SK-N-SH treated with all-trans-retinoic acid at 6 μM for 48 hours (cell line): Measurements from ENCODE around the gene KCNMA1.

Experiments
- ATAC-seq: fragments of 200-7000 bp; cut with Tn5 transposase; 3 replicates; pipeline ENCODE4 v1.9.1; 2020; ENCODE audit warnings: mild to moderate bottlenecking, moderate library complexity
- ARNTL ChIP-seq: fragments of 450-650 bp; formaldehyde crosslinking; IDR thresholded peaks from 2 replicates; pipeline ENCODE4 v1.5.0; 2020; ENCODE audit warnings: low read depth, mild to moderate bottlenecking, moderate library complexity, borderline replicate concordance
- BACH2 ChIP-seq: fragments of 250-450 bp; sonication (Bioruptor Pico); IDR thresholded peaks from 2 replicates; pipeline ENCODE4 v1.9.0; 2021; ENCODE audit warnings: mild to moderate bottlenecking, borderline replicate concordance
- GLIS3 ChIP-seq: fragments of 250-450 bp; sonication (Bioruptor Pico); IDR thresholded peaks from 2 replicates; pipeline ENCODE4 v1.5.0; 2020; ENCODE audit warnings: mild to moderate bottlenecking, moderate library complexity
- ISL1 ChIP-seq: fragments of 250-450 bp; sonication (Bioruptor Pico); IDR thresholded peaks from 2 replicates; pipeline ENCODE4 v2.1.2; 2022; ENCODE audit warnings: mild to moderate bottlenecking, moderate library complexity
- OSR1 ChIP-seq: fragments of 250-450 bp; sonication (Bioruptor Pico); IDR thresholded peaks from 2 replicates; pipeline ENCODE4 v1.8.0; 2022; ENCODE audit warnings: moderate library complexity, mild to moderate bottlenecking, inconsistent platforms
- PPARA ChIP-seq: fragments of 250-450 bp; sonication (Bioruptor Pico); IDR thresholded peaks from 2 replicates; pipeline ENCODE4 v1.5.0; 2020; ENCODE audit warnings: mild to moderate bottlenecking, borderline replicate concordance
- RARB ChIP-seq: fragments of 250-450 bp; sonication (Bioruptor Pico); IDR thresholded peaks from 2 replicates; pipeline ENCODE4 v1.8.0; 2021; ENCODE audit warnings: mild to moderate bottlenecking, moderate library complexity
- SNAI2 ChIP-seq: fragments of 250-450 bp; sonication (Bioruptor Pico); IDR thresholded peaks from 2 replicates; pipeline ENCODE4 v1.5.0; 2020; ENCODE audit warnings: mild to moderate bottlenecking, moderate library complexity
- TCF4 ChIP-seq: fragments of 250-450 bp; sonication (Bioruptor Pico); IDR thresholded peaks from 2 replicates; pipeline ENCODE4 v1.8.0; 2021; ENCODE audit warnings: mild to moderate bottlenecking, moderate library complexity, borderline replicate concordance
- TOX ChIP-seq: fragments of 250-450 bp; sonication (Bioruptor Pico); IDR thresholded peaks from 2 replicates; pipeline ENCODE4 v1.8.0; 2021; ENCODE audit warnings: mild to moderate bottlenecking, moderate library complexity, borderline replicate concordance
- ZC3H10 ChIP-seq: fragments of 250-450 bp; sonication (Bioruptor Pico); IDR thresholded peaks from 2 replicates; pipeline ENCODE4 v1.5.1; 2021; ENCODE audit warnings: mild to moderate bottlenecking, moderate library complexity
- ZFP30 ChIP-seq: fragments of 450-650 bp; formaldehyde crosslinking; IDR thresholded peaks from 2 replicates; pipeline ENCODE4 v1.5.0; 2022; ENCODE audit warnings: mild to moderate bottlenecking, moderate library complexity
- ZNF565 ChIP-seq: fragments of 450-650 bp; formaldehyde crosslinking; conservative IDR thresholded peaks from 2 replicates; pipeline ENCODE4 v1.5.0; 2020; ENCODE audit warnings: low read depth, mild to moderate bottlenecking, moderate library complexity
- ZNF70 ChIP-seq: fragments of 450-650 bp; formaldehyde crosslinking; IDR thresholded peaks from 2 replicates; pipeline ENCODE4 v1.5.0; 2020; ENCODE audit warnings: mild to moderate bottlenecking, moderate library complexity
- ZNF8 ChIP-seq: fragments of 450-650 bp; formaldehyde crosslinking; IDR thresholded peaks from 2 replicates; pipeline ENCODE4 v1.5.0; 2020; ENCODE audit warnings: mild to moderate bottlenecking, moderate library complexity
- TF ChIP-seq, protein P1 (sequence below): fragments of 250-450 bp; sonication (Bioruptor Pico); IDR thresholded peaks from 2 replicates; pipeline ENCODE4 v1.5.0; 2020; ENCODE audit warnings: mild to moderate bottlenecking, moderate library complexity
- TF ChIP-seq, protein P2 (sequence below): fragments of 250-450 bp; sonication (Bioruptor Pico); IDR thresholded peaks from 2 replicates; pipeline ENCODE4 v1.8.0; 2021; ENCODE audit warnings: low read depth, mild to moderate bottlenecking, moderate library complexity, borderline replicate concordance
- TF ChIP-seq, protein P3 (sequence below): fragments of 250-450 bp; sonication (Bioruptor Pico); IDR thresholded peaks from 2 replicates; pipeline ENCODE4 v1.5.1; 2020; ENCODE audit warnings: low read depth, mild to moderate bottlenecking, moderate library complexity
- TF ChIP-seq, protein P4 (sequence below): fragments of 250-450 bp; sonication (Bioruptor Pico); IDR thresholded peaks from 2 replicates; pipeline ENCODE4 v1.5.1; 2021; ENCODE audit warnings: mild to moderate bottlenecking, moderate library complexity

KCNMA1 gene

DNA sequence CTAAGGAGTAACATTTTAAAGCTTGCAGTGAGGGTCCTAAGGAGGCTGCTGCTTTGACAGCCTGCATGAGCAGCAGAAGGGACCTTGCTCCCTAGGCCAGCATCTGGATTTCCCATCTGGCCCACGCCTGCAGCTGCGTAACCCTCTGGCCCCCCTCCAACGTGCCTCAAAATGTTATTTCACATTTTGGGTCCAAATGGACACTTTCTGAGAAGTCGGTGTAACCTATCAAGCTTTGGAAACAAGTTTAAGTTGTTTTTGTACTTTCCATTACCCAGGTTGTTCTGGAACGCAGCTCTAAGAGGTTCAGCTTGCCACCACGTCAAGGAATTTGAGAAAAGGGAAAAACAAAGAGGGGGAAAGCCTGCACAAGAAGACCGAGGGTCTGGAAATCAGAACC, 338.3 kb downstream of the KCNMA1 start:
- TF ChIP-seq ARNTL (CRISPR knock-in tag) (no peak), TOX (CRISPR knock-in tag) (no peak), BACH2 (no peak), ZFP30 (CRISPR knock-in tag) (no peak), ZNF565 (CRISPR knock-in tag) (no peak), ZC3H10 (no peak)
- TF ChIP-seq, protein P1, sequence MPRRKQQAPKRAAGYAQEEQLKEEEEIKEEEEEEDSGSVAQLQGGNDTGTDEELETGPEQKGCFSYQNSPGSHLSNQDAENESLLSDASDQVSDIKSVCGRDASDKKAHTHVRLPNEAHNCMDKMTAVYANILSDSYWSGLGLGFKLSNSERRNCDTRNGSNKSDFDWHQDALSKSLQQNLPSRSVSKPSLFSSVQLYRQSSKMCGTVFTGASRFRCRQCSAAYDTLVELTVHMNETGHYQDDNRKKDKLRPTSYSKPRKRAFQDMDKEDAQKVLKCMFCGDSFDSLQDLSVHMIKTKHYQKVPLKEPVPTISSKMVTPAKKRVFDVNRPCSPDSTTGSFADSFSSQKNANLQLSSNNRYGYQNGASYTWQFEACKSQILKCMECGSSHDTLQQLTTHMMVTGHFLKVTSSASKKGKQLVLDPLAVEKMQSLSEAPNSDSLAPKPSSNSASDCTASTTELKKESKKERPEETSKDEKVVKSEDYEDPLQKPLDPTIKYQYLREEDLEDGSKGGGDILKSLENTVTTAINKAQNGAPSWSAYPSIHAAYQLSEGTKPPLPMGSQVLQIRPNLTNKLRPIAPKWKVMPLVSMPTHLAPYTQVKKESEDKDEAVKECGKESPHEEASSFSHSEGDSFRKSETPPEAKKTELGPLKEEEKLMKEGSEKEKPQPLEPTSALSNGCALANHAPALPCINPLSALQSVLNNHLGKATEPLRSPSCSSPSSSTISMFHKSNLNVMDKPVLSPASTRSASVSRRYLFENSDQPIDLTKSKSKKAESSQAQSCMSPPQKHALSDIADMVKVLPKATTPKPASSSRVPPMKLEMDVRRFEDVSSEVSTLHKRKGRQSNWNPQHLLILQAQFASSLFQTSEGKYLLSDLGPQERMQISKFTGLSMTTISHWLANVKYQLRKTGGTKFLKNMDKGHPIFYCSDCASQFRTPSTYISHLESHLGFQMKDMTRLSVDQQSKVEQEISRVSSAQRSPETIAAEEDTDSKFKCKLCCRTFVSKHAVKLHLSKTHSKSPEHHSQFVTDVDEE (CRISPR knock-in tag), result no peak
- TF ChIP-seq, protein P2, sequence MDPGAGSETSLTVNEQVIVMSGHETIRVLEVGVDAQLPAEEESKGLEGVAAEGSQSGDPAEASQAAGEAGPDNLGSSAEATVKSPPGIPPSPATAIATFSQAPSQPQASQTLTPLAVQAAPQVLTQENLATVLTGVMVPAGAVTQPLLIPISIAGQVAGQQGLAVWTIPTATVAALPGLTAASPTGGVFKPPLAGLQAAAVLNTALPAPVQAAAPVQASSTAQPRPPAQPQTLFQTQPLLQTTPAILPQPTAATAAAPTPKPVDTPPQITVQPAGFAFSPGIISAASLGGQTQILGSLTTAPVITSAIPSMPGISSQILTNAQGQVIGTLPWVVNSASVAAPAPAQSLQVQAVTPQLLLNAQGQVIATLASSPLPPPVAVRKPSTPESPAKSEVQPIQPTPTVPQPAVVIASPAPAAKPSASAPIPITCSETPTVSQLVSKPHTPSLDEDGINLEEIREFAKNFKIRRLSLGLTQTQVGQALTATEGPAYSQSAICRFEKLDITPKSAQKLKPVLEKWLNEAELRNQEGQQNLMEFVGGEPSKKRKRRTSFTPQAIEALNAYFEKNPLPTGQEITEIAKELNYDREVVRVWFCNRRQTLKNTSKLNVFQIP (CRISPR knock-in tag), result no peak
- TF ChIP-seq, protein P3, sequence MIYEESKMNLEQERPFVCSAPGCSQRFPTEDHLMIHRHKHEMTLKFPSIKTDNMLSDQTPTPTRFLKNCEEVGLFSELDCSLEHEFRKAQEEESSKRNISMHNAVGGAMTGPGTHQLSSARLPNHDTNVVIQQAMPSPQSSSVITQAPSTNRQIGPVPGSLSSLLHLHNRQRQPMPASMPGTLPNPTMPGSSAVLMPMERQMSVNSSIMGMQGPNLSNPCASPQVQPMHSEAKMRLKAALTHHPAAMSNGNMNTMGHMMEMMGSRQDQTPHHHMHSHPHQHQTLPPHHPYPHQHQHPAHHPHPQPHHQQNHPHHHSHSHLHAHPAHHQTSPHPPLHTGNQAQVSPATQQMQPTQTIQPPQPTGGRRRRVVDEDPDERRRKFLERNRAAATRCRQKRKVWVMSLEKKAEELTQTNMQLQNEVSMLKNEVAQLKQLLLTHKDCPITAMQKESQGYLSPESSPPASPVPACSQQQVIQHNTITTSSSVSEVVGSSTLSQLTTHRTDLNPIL, result no peak
- TF ChIP-seq, all 23 proteins: peak for 0
- no peak for ATAC-seq

DNA sequence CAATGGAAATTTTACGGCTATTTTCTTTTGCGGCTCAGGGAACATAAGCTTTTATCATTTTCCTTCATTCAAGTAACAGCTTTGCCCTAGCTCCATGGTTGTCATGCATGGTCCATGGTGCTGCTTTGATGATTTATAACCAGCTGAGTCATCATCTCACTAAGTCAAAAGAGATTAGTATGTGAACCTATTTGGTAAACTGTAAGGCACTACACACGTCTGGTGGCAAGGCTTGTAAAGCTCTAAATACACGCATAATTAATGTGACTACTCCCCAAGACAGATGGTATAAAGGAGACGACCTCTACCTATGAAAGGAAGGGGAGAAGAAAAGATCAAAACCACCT, 340.2 kb downstream of the KCNMA1 start:
- ATAC-seq, result peak; percentile 42
- TF ChIP-seq, protein P1 (CRISPR knock-in tag), result no peak
- TF ChIP-seq TCF4 (CRISPR knock-in tag) (no peak), ZC3H10 (0 out of 2 replicates have a peak, but pooled peaks have one; percentile 44), ISL1 (no peak), OSR1 (CRISPR knock-in tag) (0 out of 2 replicates have a peak, but pooled peaks have one; percentile 68)
- TF ChIP-seq, protein P4, sequence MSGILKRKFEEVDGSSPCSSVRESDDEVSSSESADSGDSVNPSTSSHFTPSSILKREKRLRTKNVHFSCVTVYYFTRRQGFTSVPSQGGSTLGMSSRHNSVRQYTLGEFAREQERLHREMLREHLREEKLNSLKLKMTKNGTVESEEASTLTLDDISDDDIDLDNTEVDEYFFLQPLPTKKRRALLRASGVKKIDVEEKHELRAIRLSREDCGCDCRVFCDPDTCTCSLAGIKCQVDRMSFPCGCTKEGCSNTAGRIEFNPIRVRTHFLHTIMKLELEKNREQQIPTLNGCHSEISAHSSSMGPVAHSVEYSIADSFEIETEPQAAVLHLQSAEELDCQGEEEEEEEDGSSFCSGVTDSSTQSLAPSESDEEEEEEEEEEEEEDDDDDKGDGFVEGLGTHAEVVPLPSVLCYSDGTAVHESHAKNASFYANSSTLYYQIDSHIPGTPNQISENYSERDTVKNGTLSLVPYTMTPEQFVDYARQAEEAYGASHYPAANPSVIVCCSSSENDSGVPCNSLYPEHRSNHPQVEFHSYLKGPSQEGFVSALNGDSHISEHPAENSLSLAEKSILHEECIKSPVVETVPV (CRISPR knock-in tag), result no peak
- TF ChIP-seq, all 23 proteins: peak for 2

DNA sequence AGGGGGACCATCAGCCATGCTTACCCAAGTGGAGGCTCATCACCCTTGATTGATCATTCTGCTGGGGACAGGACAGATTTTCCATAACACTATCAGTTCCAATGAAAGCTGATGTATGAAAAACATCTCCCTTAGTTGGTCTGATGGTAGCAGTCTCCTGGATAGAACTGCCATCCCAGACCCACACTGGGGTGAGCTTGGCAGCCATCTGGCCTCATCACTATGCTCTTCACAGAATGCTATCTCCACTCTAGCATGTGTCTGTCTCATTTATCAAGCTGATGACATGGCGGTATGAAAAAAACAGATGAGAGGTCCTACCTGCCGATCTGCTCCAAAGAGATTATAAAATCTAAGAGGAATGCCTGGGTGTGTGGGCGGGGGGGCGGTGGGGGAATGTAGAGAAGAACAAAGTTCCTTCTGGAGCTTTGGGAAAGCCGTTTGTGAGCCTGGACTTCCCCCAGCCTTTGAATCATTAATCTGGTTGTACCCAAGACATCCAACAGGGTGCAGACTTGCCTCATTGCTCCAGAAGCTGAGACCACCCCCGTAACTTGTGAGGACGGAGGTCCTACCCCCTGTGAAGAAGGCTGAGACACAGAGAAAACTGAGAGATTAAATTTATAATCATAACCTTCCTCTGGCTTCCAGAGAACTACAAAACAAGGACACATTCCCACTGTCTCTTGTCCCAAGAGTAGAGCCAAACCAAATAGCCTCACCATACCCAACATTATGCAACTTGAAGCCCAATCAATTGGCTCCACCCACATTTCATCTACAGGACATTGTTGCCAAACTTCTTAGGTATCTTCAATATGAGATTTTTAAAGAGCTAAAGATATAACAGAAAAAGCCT, 340.8 kb downstream of the KCNMA1 start:
- ATAC-seq, result no peak
- no peak for TF ChIP-seq PPARA (CRISPR knock-in tag)
- no peak for TF ChIP-seq ZNF8 (CRISPR knock-in tag)
- TF ChIP-seq GLIS3 (CRISPR knock-in tag), result no peak
- no peak for TF ChIP-seq ZC3H10
- TF ChIP-seq ZNF70 (CRISPR knock-in tag), result no peak
- no peak for TF ChIP-seq RARB (CRISPR knock-in tag)
- TF ChIP-seq, protein P3, result no peak
- TF ChIP-seq, protein P4 (CRISPR knock-in tag), result no peak
- TF ChIP-seq ZNF565 (CRISPR knock-in tag), result no peak
- no peak for TF ChIP-seq TOX (CRISPR knock-in tag)
- TF ChIP-seq SNAI2 (CRISPR knock-in tag), result no peak
- no peak for TF ChIP-seq ARNTL (CRISPR knock-in tag)
- TF ChIP-seq, protein P2 (CRISPR knock-in tag), result no peak
